ENCODE measurements around the gene SHANK2.

DNA sequence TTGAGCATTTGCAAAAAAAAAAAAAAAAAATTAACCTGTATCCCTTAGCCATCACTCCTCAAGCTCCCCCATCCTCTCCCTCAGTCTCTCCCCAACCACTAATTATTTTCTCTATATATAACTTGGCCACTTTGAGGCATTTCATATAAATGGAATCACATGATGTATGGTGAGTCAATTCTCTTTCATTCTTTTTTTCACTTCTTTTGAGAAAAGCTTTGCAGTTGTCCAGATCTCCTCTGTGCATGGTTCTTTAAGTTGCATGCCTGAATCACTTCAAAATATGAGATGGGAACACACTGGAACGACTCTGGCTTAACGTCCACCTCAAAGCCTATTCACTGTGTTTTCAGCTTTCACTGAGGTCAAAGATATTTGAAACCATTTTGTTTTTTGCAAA is 40.7 kb downstream of the SHANK2 start:
- TF ChIP-seq, protein P1, sequence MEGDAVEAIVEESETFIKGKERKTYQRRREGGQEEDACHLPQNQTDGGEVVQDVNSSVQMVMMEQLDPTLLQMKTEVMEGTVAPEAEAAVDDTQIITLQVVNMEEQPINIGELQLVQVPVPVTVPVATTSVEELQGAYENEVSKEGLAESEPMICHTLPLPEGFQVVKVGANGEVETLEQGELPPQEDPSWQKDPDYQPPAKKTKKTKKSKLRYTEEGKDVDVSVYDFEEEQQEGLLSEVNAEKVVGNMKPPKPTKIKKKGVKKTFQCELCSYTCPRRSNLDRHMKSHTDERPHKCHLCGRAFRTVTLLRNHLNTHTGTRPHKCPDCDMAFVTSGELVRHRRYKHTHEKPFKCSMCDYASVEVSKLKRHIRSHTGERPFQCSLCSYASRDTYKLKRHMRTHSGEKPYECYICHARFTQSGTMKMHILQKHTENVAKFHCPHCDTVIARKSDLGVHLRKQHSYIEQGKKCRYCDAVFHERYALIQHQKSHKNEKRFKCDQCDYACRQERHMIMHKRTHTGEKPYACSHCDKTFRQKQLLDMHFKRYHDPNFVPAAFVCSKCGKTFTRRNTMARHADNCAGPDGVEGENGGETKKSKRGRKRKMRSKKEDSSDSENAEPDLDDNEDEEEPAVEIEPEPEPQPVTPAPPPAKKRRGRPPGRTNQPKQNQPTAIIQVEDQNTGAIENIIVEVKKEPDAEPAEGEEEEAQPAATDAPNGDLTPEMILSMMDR (IDR thresholded peaks at IDR 0.05), result no peak
- TF ChIP-seq POLR2AphosphoS5 (IDR thresholded peaks at IDR 0.05; ENCODE audit: insufficient read depth in 1 of 2, low read depth in 1 of 2), result no peak
